Activated CD8-positive, alpha-beta T cell treated with anti-CD3 and anti-CD28 coated beads for 36 hours (primary cell): Measurements from ENCODE around the gene SOCS6. TPM values are rescaled to one million over a fixed set of nuclear protein-coding genes. Genes with fewer than 3 reads are reported as not detected.
A peak's percentile ranks its signal among the peaks of the same experiment; 100 is the strongest.

Experiments
- ATAC-seq: fragments of 200-7000 bp; cut with Tn5 transposase; one replicate; pipeline ENCODE4 v1.10.0; 2021; ENCODE audit warnings: mild to moderate bottlenecking, moderate library complexity
- CTCF ChIA-PET: fragments of 350-600 bp; sonication (Branson Sonifier 250); formaldehyde crosslinking; loops from one replicate; lab custom pipeline; 2021; ENCODE audit warnings: antibody characterized with exemption; lab: Charles Lee
- POLR2A ChIA-PET: fragments of 350-600 bp; sonication (Branson Sonifier 250); formaldehyde crosslinking; loops from one replicate; lab custom pipeline; 2021; ENCODE audit warnings: antibody characterized with exemption; lab: Charles Lee
- DNase-seq: peaks from one replicate; pipeline ENCODE4 v3.0.0-alpha.2; 2020
- H3K27ac Mint-ChIP-seq: one replicate; pipeline ENCODE4 v1.8.0; 2021; ENCODE audit warnings: mild to moderate bottlenecking, mixed read lengths
- H3K27me3 Mint-ChIP-seq: one replicate; pipeline ENCODE4 v1.8.0; 2021; ENCODE audit warnings: mixed read lengths
- H3K36me3 Mint-ChIP-seq: one replicate; pipeline ENCODE4 v1.8.0; 2021; ENCODE audit warnings: low read depth, mixed read lengths
- H3K4me1 Mint-ChIP-seq: one replicate; pipeline ENCODE4 v1.8.0; 2021; ENCODE audit warnings: low read depth, mixed read lengths
- H3K4me3 Mint-ChIP-seq: one replicate; pipeline ENCODE4 v1.8.0; 2021; ENCODE audit warnings: mild to moderate bottlenecking, moderate library complexity, mixed read lengths
- H3K9me3 Mint-ChIP-seq: one replicate; pipeline ENCODE4 v1.8.0; 2021; ENCODE audit warnings: mixed read lengths
- CTCF ChIP-seq: fragments of 200-600 bp; IDR thresholded peaks from one replicate; pipeline ENCODE4 v1.8.0; 2022; ENCODE audit warnings: antibody characterized with exemption, mild to moderate bottlenecking
- intact Hi-C: fragments of 100-400 bp; cut with micrococcal nuclease; formaldehyde crosslinking; loops from one replicate; pipeline ENCODE4 v1.10.0; 2022
- total RNA-seq, 2 experiments: library from RNA; stranded (reverse); gene quantifications; one replicate each; pipeline ENCODE4 v1.2.3, GENCODE V29; 2021

Gene SOCS6
- total RNA-seq, 2 experiments from 2014 or later = 0.47 to 0.60 TPM

DNA sequence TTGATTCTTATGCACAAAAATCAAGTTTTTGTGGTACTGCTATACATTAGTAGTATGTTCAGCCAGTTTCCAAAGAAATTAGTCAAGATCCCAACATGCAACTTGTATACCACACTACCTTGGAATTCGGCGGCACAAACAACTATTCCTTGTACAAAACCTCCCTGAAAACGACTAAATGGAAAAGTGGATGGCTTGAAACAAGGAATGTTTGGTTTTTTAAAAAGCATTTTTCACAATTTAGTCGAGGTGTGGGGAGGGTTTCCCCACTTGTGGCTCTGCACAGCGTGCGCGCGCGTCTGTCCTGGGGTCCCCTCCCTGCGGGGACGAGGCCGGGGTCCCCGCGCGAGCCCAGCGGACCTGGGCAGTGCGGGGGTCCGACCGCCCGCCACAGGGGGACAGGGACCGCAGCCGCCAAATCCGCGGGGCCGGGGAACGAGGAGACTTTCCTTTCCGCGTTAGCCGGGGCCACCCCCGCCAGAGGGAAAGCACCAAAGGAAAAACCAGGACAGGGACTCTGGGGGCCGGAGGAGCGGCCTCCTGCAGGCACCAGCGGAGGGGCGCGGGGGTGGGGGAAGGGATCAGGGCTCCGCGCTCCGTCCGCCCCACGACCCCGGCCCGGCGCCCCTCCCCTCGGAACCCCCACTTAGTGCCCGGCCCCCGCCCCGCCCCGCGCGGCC, 534 bp upstream of the SOCS6 start:
- H3K4me3 Mint-ChIP-seq = peak overlapping the region; percentile 44

GRCh38 chr18:70289351-70290312, 787 bp downstream of the SOCS6 start:
- intact Hi-C loops = loop anchor here (10.0 kb wide), 1 partner anchor 95 kb away; no protein-coding TSS in a partner anchor
- ChIA-PET CTCF (no interaction called here), POLR2A (no interaction called here)
- no peaks in the 10 kb centered on the region for H3K36me3 Mint-ChIP-seq
- DNase-seq (peak; percentile 6), ATAC-seq (peak; percentile 38)
- peaks cover 38% of the 10 kb centered on the region for H3K27me3 Mint-ChIP-seq
- no peak for TF ChIP-seq CTCF
- H3K4me3 Mint-ChIP-seq = peak overlapping the region; percentile 76
- peaks cover 5% of the 10 kb centered on the region for H3K4me1 Mint-ChIP-seq
- no peaks in the 10 kb centered on the region for H3K9me3 Mint-ChIP-seq
- peak overlapping the region; percentile 63 for H3K27ac Mint-ChIP-seq

More for the DNA sequence above, 534 bp upstream of the SOCS6 start:
- intact Hi-C loops = no loop called here
- Mint-ChIP-seq H3K36me3 (no peaks in the 10 kb centered on the region), H3K27ac (no peak overlapping the region), H3K27me3 (peaks cover 39% of the 10 kb centered on the region), H3K4me1 (peaks cover 5% of the 10 kb centered on the region), H3K9me3 (no peaks in the 10 kb centered on the region)
- ChIA-PET POLR2A (no interaction called here), CTCF (no interaction called here)
- peak; percentile 18 for ATAC-seq
- TF ChIP-seq CTCF = no peak
- no peak for DNase-seq

DNA sequence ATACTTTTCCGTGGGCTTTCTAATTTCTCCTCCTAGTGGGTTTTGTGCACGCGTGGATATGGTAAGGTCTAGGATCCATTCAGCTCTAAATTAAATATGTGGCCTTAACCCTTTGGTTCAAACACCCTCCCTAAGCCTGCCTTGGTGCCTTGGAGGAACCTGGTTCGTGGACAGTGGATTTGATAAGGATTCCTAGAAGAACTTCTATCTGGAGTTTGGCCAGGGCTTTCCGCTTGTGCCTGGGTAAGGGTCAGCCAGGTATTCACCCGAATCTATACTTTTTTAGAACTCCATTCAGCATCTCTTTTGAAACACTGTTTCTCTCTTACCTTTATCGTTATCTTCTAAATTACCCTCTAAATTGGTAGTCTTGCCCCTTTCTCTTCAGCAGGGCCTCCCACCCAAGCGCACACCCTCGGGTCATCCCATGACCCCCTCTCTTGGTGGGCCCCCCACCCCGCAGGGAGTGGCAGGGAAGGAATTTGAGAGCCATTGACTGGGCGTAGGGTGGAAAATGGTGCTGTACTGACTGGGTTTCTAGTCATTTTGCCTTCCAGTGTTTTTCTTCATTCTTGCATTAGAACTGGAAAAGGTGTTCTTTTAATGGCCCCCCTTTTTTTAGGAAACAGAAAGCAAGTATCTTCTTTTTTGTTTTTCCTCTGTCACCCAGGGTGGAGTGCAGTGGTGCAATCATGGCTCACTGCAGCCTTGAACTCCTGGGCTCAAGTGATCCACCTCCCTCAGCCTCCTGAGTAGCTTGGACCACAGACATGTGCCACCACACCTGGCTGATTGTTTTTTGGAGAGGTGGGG, 1.8 kb downstream of the SOCS6 start:
- ATAC-seq (no peak), DNase-seq (no peak)
- intact Hi-C loops = loop anchor here (10.0 kb wide), 1 partner anchor 96 kb away; no protein-coding TSS in a partner anchor
- H3K27ac Mint-ChIP-seq = no peak overlapping the region
- H3K4me3 Mint-ChIP-seq = no peak overlapping the region
- H3K27me3 Mint-ChIP-seq = peaks cover 35% of the 10 kb centered on the region
- peaks cover 5% of the 10 kb centered on the region for H3K4me1 Mint-ChIP-seq
- H3K9me3 Mint-ChIP-seq = no peaks in the 10 kb centered on the region
- ChIA-PET CTCF (no interaction called here), POLR2A (no interaction called here)
- TF ChIP-seq CTCF = no peak
- no peaks in the 10 kb centered on the region for H3K36me3 Mint-ChIP-seq

GRCh38 chr18:70291295-70291574, 2.4 kb downstream of the SOCS6 start:
- POLR2A ChIA-PET = no interaction called here
- intact Hi-C loops = loop anchor here (10.0 kb wide), 1 partner anchor 96 kb away; no protein-coding TSS in a partner anchor

More at GRCh38 chr18:70291295-70291574, 2.4 kb downstream of the SOCS6 start:
- Mint-ChIP-seq H3K4me1 (peaks cover 5% of the 10 kb centered on the region), H3K27me3 (peaks cover 33% of the 10 kb centered on the region), H3K4me3 (no peak overlapping the region), H3K27ac (no peak overlapping the region), H3K36me3 (no peaks in the 10 kb centered on the region), H3K9me3 (no peaks in the 10 kb centered on the region)
- CTCF ChIA-PET = no interaction called here
- no peak for DNase-seq
- no peak for TF ChIP-seq CTCF
- ATAC-seq = no peak
